Measurements from ENCODE around the gene TPRN.

The TPRN gene

DNA sequence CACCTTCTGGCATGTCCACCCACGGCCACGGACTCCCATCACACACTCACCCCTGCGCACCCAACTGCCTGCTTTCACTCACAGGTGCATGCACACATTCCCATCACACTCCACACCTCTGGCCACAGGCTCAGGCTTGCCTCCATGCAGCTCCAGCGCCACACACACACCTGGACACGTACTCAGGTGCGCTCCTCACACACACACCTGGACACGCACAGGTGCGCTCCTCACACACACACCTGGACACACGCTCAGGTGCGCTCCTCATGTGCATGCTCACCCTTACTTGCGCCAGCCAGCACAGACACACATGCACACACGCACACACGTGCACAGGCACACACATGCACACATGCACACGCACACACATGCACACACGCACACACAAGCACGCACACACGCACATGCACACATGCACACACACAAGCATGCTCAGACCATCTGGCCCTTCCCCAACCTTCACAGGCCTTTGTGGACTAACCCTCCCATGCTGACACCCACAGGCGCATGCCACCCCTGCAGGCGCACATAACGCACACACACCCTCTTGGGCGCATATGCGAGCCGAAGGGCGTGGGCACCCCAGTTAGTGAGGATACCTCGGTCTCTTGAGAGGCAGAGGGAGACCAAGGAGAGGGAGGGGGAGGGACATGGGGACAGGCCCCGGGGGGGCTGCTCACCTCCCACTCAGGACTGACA, 53.3 kb downstream of the TPRN start:
- H3K4me3 ChIP-seq (ENCODE audit: low read depth, low read length) = no peak overlapping the region
- TF ChIP-seq MYC (IDR thresholded peaks at IDR 0.05; ENCODE audit: low read depth, low read length) (no peak), POLR2A (IDR thresholded peaks at IDR 0.05; ENCODE audit: extremely low read depth, insufficient read length) (no peak)
- TF ChIP-seq, protein P1, sequence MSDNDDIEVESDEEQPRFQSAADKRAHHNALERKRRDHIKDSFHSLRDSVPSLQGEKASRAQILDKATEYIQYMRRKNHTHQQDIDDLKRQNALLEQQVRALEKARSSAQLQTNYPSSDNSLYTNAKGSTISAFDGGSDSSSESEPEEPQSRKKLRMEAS (IDR thresholded peaks at IDR 0.05; ENCODE audit: low read depth, low read length) = peak; percentile 10; the same call in 1 of the 2 replicates
- no peak for DNase-seq (ENCODE audit: low read depth)

DNA sequence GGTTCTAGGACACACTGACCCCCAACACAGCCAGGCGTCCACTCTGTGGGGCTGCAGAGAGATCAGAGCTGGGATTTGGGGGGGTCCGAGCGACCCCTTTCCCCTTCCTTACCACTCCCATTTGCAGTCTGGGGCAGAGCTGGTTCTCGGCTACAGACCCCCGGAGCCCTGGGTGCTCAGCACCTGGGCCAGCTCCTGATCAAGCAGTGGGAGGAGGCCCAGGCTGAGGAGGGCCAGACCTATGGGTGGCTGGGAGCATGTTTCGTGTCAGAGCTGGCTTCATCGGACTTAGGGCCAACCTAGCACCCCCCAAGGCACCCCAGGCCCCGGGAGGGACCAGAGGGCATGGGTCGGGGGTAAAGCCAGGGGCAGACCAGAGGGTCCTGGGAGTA, 54.0 kb downstream of the TPRN start:
- no peak for TF ChIP-seq CTCF (IDR thresholded peaks at IDR 0.05; ENCODE audit: low read depth, low read length)
- no peak for TF ChIP-seq MYC (IDR thresholded peaks at IDR 0.05; ENCODE audit: low read depth, low read length)
- TF ChIP-seq, protein P1 (IDR thresholded peaks at IDR 0.05; ENCODE audit: low read depth, low read length) = no peak
- TF ChIP-seq POLR2A (IDR thresholded peaks at IDR 0.05; ENCODE audit: extremely low read depth, insufficient read length) = no peak
- no peak overlapping the region for H3K4me3 ChIP-seq (ENCODE audit: low read depth, low read length)
- DNase-seq (ENCODE audit: low read depth) = no peak

DNA sequence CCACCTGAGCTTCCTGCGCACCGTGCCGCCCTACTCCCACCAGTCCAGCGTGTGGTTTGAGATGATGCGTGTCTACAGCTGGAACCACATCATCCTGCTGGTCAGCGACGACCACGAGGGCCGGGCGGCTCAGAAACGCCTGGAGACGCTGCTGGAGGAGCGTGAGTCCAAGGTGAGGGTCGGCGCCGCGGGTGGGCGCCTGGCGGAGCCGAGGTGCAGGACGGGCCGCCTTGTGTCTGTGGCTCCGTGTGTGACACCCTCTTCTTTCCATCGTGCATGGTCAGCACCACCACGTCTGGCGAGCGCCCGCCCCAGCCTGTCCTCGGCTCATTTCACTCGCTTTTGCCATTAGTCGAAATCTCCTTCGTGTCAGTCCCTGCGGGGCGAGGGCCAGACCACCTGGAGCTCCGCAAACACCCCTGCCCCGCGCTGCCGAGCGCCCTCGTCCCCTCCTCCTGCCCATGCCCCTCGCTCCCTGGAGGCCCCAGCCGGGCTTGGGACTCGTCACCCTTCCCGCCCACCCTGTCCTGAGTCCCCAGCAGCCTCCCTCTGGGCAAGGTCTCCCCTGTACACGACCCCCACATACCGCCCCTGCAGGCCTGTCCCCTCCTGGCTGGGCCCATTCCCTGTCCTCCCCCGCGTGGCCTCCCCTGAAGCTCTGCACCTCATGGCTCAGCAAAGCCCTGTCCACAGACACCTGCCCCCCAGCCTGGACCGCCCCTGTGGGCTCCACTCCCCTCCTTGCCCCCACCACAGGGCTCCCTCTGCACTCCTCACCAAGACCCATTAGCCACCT, 54.6 kb downstream of the TPRN start:
- DNase-seq (ENCODE audit: low read depth) = no peak
- TF ChIP-seq POLR2A (IDR thresholded peaks at IDR 0.05; ENCODE audit: extremely low read depth, insufficient read length) (no peak), MYC (IDR thresholded peaks at IDR 0.05; ENCODE audit: low read depth, low read length) (no peak), CTCF (IDR thresholded peaks at IDR 0.05; ENCODE audit: low read depth, low read length) (no peak)
- TF ChIP-seq, protein P1 (IDR thresholded peaks at IDR 0.05; ENCODE audit: low read depth, low read length) = no peak
- no peak overlapping the region for H3K4me3 ChIP-seq (ENCODE audit: low read depth, low read length)

DNA sequence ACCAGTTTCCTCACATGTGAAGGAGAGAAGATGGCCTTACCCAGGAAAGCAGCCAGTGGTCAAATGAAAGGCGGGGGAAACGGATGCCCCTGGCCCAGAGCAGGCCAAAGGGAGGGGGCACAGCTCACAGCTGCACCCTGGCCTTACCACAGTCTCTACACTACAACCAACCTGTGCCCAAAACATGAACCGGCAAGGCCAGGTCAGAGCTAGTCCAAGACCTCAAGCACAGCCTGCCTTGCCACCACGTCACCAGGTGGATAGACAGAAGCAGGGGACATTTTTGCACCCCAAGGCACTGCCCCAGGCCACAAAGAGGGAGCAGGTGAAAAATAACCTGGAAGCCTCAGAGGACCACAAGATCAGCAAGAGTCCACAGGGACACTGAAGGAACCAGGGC, 57.1 kb downstream of the TPRN start:
- H3K4me3 ChIP-seq (ENCODE audit: low read depth, low read length) = no peak overlapping the region
- no peak for DNase-seq (ENCODE audit: low read depth)
- TF ChIP-seq, protein P1 (IDR thresholded peaks at IDR 0.05; ENCODE audit: low read depth, low read length) = no peak
- no peak for TF ChIP-seq POLR2A (IDR thresholded peaks at IDR 0.05; ENCODE audit: extremely low read depth, insufficient read length)
- TF ChIP-seq MYC (IDR thresholded peaks at IDR 0.05; ENCODE audit: low read depth, low read length) = no peak
- no peak for TF ChIP-seq CTCF (IDR thresholded peaks at IDR 0.05; ENCODE audit: low read depth, low read length)

DNA sequence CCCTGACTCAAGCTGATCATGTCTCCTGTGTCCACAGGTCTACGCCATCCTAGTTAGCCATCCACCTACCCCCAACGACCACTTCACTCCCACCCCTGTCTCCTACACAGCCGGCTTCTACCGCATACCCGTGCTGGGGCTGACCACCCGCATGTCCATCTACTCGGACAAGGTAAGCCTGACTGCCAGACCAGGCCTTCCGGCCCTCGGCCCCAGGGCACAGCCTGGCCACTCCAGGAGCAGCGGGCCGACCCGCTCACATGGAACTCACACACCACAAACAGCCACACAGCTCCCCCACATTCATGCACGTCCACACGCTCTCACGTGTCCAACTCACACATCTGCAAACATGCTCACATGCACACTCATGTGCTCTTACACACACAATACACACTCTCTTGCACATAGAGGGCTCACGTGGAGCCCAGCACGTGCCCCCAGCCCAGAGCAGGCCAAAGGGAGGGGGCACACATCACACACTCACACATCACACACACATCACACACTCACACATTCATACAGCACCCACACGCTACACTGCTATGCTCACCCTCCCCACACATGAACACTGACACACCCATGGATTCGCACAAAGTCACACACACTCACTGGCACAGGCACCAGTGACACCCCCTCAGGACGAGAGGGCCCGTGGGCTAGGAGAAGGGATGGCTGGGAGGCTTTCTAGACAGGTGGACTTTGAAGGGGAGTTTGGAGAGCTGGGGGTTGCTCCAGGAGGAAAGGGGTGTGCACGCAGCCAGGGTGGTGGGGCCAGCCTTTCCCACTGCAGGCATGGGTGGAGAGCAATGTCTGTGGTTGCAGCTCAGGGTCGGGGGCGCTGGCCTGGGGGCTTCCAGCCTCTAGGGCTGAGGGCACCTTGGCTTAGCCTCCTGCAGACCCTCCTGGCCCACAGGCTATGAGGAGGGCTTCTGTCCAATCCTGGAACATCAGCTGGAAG, 58.3 kb downstream of the TPRN start:
- DNase-seq (ENCODE audit: low read depth) = no peak
- no peak for TF ChIP-seq POLR2A (IDR thresholded peaks at IDR 0.05; ENCODE audit: extremely low read depth, insufficient read length)
- TF ChIP-seq, protein P1 (IDR thresholded peaks at IDR 0.05; ENCODE audit: low read depth, low read length) = no peak
- no peak for TF ChIP-seq CTCF (IDR thresholded peaks at IDR 0.05; ENCODE audit: low read depth, low read length)
- no peak for TF ChIP-seq MYC (IDR thresholded peaks at IDR 0.05; ENCODE audit: low read depth, low read length)
- H3K4me3 ChIP-seq (ENCODE audit: low read depth, low read length) = no peak overlapping the region
